Measurements from ENCODE around the gene CEACAM16. TPM values are rescaled to one million over a fixed set of nuclear protein-coding genes. Genes with fewer than 3 reads are reported as not detected.
A peak's percentile ranks its signal among the peaks of the same experiment; 100 is the strongest.

CEACAM16 gene
- total RNA-seq, 6 experiments from 2014 or later, result not detected

DNA sequence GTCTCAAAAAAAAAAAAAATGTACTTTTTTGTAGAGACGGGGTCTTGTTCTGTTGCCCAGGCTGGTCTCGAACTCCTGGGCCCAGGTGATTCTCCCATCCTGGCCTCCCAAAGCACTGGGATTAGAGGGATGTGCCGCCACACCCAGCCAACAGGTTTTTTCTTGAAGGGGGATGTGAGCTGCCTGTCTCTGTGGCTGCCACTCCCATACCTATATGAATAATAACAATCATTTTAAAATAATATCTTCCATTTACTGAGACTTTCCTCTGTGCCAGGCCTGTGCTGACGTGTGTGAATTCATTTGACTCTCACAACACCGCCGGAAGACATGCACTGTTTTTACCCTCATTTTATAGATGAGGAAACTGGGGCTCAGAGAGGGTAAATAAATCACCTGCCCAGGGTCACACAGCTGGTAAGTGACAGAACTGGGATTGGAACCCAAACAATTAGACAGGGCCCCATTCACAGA lies 42.3 kb downstream of the CEACAM16 start:
- no peak for TF ChIP-seq POLR2A (IDR thresholded peaks at IDR 0.05)
- TF ChIP-seq, protein P1, sequence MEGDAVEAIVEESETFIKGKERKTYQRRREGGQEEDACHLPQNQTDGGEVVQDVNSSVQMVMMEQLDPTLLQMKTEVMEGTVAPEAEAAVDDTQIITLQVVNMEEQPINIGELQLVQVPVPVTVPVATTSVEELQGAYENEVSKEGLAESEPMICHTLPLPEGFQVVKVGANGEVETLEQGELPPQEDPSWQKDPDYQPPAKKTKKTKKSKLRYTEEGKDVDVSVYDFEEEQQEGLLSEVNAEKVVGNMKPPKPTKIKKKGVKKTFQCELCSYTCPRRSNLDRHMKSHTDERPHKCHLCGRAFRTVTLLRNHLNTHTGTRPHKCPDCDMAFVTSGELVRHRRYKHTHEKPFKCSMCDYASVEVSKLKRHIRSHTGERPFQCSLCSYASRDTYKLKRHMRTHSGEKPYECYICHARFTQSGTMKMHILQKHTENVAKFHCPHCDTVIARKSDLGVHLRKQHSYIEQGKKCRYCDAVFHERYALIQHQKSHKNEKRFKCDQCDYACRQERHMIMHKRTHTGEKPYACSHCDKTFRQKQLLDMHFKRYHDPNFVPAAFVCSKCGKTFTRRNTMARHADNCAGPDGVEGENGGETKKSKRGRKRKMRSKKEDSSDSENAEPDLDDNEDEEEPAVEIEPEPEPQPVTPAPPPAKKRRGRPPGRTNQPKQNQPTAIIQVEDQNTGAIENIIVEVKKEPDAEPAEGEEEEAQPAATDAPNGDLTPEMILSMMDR (IDR thresholded peaks at IDR 0.05), result no peak
- peak; percentile 1 to 5 (median 2) for ATAC-seq
- DNase-seq, result no peak
- intact Hi-C loops (cut with DNase I), result no loop called here
- H3K27ac ChIP-seq, result peak overlapping the region; percentile 75 to 92 (median 85)
- H3K4me3 ChIP-seq, result no peak overlapping the region
- H3K36me3 ChIP-seq, result no peaks in the 10 kb centered on the region
- H3K27me3 ChIP-seq, result no peaks in the 10 kb centered on the region
- WGBS (ENCODE audit: insufficient coverage, low coverage, low lambda C conversion rate, missing lambda C conversion rate), result 30% methylated on average over 4 of the region's 6 CpGs
- peaks cover 0 to 86% (median 47%) of the 10 kb centered on the region in 4 donors for H3K4me1 ChIP-seq
- H3K9me3 ChIP-seq, result no peaks in the 10 kb centered on the region

DNA sequence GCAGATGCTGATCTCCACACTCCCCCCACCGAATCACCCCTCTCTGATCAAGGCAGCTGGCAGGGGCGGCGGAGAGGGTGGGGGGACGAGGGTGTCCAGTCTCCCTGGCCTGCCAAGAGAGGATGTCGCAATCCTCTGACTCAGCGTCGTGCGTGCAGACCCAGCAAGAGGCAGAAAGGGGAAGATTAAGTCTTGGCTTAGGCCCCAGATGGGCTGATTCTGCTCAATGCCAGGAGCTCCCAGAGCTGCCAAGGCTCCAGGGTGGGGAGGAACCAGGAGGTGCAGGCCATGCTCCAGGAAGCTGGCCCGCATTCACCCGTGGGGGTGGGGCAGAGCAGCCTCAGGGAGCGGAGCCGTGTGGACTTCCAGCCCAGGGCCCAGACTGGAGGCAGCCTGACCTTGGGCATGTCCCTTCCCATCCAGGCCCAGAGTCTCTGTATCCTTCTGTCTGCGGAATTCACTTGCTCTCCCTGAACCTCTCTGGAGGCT lies 42.9 kb downstream of the CEACAM16 start:
- Histone ChIP-seq H3K4me1 (peaks cover 2 to 85% (median 47%) of the 10 kb centered on the region in 4 donors), H3K4me3 (no peak overlapping the region), H3K27me3 (no peaks in the 10 kb centered on the region), H3K9me3 (no peaks in the 10 kb centered on the region), H3K36me3 (no peaks in the 10 kb centered on the region), H3K27ac (peak overlapping the region; percentile 75 to 92 (median 85))
- peak; percentile 60 for TF ChIP-seq POLR2A (IDR thresholded peaks at IDR 0.05)
- TF ChIP-seq, protein P1 (IDR thresholded peaks at IDR 0.05), result no peak
- under 1% methylated on average over 9 of the region's 13 CpGs for WGBS (ENCODE audit: insufficient coverage, low coverage, low lambda C conversion rate, missing lambda C conversion rate)
- ATAC-seq, result peak; percentile 60 to 88 (median 76)
- intact Hi-C loops (cut with DNase I), result no loop called here
- DNase-seq, result peak; percentile 99

- TF ChIP-seq POLR2A (IDR thresholded peaks at IDR 0.05), result no peak
- TF ChIP-seq, protein P1 (IDR thresholded peaks at IDR 0.05), result no peak
- DNase-seq (peak in 1 of 3 donors; percentile 48), ATAC-seq (no peak)
- Histone ChIP-seq H3K4me1 (peaks cover 2 to 86% (median 48%) of the 10 kb centered on the region in 4 donors), H3K9me3 (no peaks in the 10 kb centered on the region), H3K4me3 (no peak overlapping the region), H3K27me3 (no peaks in the 10 kb centered on the region), H3K27ac (peak overlapping the region; percentile 36 to 92 (median 85)), H3K36me3 (no peaks in the 10 kb centered on the region)
- 39% methylated on average over 14 of the region's 20 CpGs for WGBS (ENCODE audit: insufficient coverage, low coverage, low lambda C conversion rate, missing lambda C conversion rate)
- intact Hi-C loops (cut with DNase I), result no loop called here
These were observed 43.5 kb downstream of the CEACAM16 start for GRCh38 chr19:44742330-44743061.

DNA sequence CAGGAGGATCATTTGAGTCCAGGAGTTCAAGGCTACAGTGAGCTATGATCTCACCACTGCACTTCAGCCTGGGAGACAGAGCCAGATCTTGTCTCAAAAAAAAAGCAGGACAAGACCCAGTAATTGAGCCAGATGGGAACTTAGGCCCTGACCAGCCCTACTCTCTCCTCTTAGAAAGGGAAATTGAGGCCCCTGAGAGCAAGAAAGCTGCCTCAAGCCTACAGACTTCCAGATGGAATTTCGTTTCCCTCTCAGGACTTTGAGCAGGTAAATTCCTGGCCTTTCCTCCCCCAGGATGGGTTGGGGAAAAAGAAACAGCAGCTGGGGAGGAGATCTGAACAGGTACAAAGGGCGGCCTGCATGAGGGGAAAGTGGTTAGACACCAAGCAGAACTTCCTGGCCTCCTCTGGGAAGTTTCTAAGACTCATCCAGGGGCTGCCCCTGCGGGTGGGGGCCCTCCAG lies 46.0 kb downstream of the CEACAM16 start:
- 65% methylated on average over 3 of the region's 3 CpGs for WGBS (ENCODE audit: insufficient coverage, low coverage, low lambda C conversion rate, missing lambda C conversion rate)
- TF ChIP-seq, protein P1 (IDR thresholded peaks at IDR 0.05), result no peak
- TF ChIP-seq POLR2A (IDR thresholded peaks at IDR 0.05), result no peak
- no peak for DNase-seq
- Histone ChIP-seq H3K4me1 (peaks cover 2 to 75% (median 36%) of the 10 kb centered on the region in 4 donors), H3K4me3 (no peak overlapping the region), H3K27me3 (no peaks in the 10 kb centered on the region), H3K9me3 (no peaks in the 10 kb centered on the region), H3K27ac (peak overlapping the region in 2 of 3 donors; percentile 85 to 92), H3K36me3 (no peaks in the 10 kb centered on the region)
- no peak for ATAC-seq
- intact Hi-C loops (cut with DNase I), result no loop called here
